Heart right ventricle (tissue), 16 donors: Measurements from ENCODE around the gene NARF. TPM values are rescaled to one million over a fixed set of nuclear protein-coding genes. Genes with fewer than 3 reads are reported as not detected.

Source experiments
- ATAC-seq, 8 donors: fragments of 200-7000 bp; cut with Tn5 transposase; one replicate each; pipeline ENCODE4 v1.9.1; 2020; ENCODE audit warnings: mild to moderate bottlenecking in 8 of 8, moderate library complexity in 8 of 8, moderate number of reproducible peaks in 1 of 8
- DNase-seq, 2 donors: peaks; one replicate each; pipeline ENCODE4 v3.0.0-alpha.2; 2020
- H3K27ac ChIP-seq, 10 donors: fragments of 200-600 bp; sonication (generic) in 2 of 10; one replicate each; pipeline versions ENCODE4 v1.5.0 to v1.8.0; 2020 to 2022; ENCODE audit warnings: mild to moderate bottlenecking in 3 of 10
- H3K27me3 ChIP-seq, 7 donors: fragments of 200-600 bp; one replicate each; pipeline ENCODE4 v1.8.0; 2021 to 2022; ENCODE audit warnings: mild to moderate bottlenecking in 2 of 7
- H3K36me3 ChIP-seq, 9 donors: fragments of 200-600 bp; sonication (generic) in 1 of 9; one replicate each; pipeline versions ENCODE4 v1.5.0 to v1.8.0; 2020 to 2022; ENCODE audit warnings: mild to moderate bottlenecking in 2 of 9
- H3K4me1 ChIP-seq, 9 donors: fragments of 200-600 bp; sonication (generic) in 1 of 9; one replicate each; pipeline versions ENCODE4 v1.5.0 to v1.8.0; 2020 to 2022; ENCODE audit warnings: mild to moderate bottlenecking in 4 of 9
- H3K4me3 ChIP-seq, 10 donors: fragments of 200-600 bp; sonication (generic) in 2 of 10; one replicate each; pipeline versions ENCODE4 v1.5.0 to v1.8.0; 2020 to 2022; ENCODE audit warnings: mild to moderate bottlenecking in 7 of 10, moderate library complexity in 2 of 10
- H3K9me3 ChIP-seq, 11 donors: fragments of 200-600 bp in 10 of 11; sonication (generic) in 2 of 11; one replicate each; pipeline versions ENCODE4 v1.5.0 to v1.8.0; 2013 to 2022; ENCODE audit warnings: mild to moderate bottlenecking in 2 of 11, control low read depth in 1 of 11, moderate library complexity in 1 of 11
- CTCF ChIP-seq, 9 donors: fragments of 200-600 bp; sonication (generic) in 2 of 9; IDR thresholded peaks; one replicate each; pipeline versions ENCODE4 v1.5.0 to v1.8.0; 2021 to 2022; ENCODE audit warnings: antibody characterized with exemption in 9 of 9, mild to moderate bottlenecking in 5 of 9, moderate library complexity in 1 of 9
- WGBS, 2 donors: extraction: QIAGEN DNeasy Blood & Tissue Kit; methylation state at CpG; one replicate each; pipeline ENCODE4 v1.1.7; 2013; ENCODE audit warnings: inconsistent platforms in 1 of 2; 5-methylcytosine and 5-hydroxymethylcytosine counted together
- intact Hi-C, 10 donors: fragments of 100-400 bp; cut with DNase I; formaldehyde crosslinking; loops; one replicate each; pipeline versions ENCODE4 v1.11.1 to v1.14.2; 2022
- polyA plus RNA-seq, 2 donors: library from polyadenylated mRNA; stranded (reverse); fragments of 200-250 nt; gene quantifications; one replicate each; pipeline ENCODE4 v1.2.3, GENCODE V29; 2013
- total RNA-seq, 10 donors: library from RNA; stranded (reverse); fragmentation: NEBNext Ultra II Directional in 3 of 10; extraction: Animal tissue kit (Norgen Biotek cat#: 25700) in 3 of 10; gene quantifications; one replicate each; pipeline versions ENCODE4 v1.2.1 to v1.2.4, GENCODE V29; 2021 to 2023
- donor health status: Arrhythmogenic right ventricular cardiomyopathy.
- donor health status: ischemic (EF 13 %, LVEDD 7.1; RV severe dilation, severe dysfunction).
- donor health status: healthy with polysubstance abuse.
- donor health status: DM: no; HTN: yes; CAD: no.
- donor health status: DM: no; HTN: no; CAD: no.
- donor health status: ischemic (EF 25% LVEDD 6.9; RV normal size, moderate dysfunction).
- donor health status: ischemic (EF 25% LVEDD 5.7; RV mildly dilated, moderate dysfunction).
- donor health status: healthy.
- donor health status: DM: yes; HTN: yes; CAD: no.
- donor health status: Ischemic cardiomyopathy.
- donor health status: ischemic (EF 35%, LVEDD 5.7; RV mildly dilated, moderate dysfunction).
- donor health status: nonischemic (EF 11% LVEDD 7.7; RV severe dilation, severe dysfunction).
- donor health status: DM: yes; HTN: yes; CAD: no.
- donor health status: PGD.
- donor health status: ischemic (EF 29% LVEDD 5.4; RV normal size, mild dysfunction).
- donor health status: nonischemic (EF 23%, LVEDD 6.1; RV moderate dilation, normal function).

Gene NARF
- total and polyA plus RNA-seq, 12 donors = 48.4 to 179 (median 64.5) TPM

DNA sequence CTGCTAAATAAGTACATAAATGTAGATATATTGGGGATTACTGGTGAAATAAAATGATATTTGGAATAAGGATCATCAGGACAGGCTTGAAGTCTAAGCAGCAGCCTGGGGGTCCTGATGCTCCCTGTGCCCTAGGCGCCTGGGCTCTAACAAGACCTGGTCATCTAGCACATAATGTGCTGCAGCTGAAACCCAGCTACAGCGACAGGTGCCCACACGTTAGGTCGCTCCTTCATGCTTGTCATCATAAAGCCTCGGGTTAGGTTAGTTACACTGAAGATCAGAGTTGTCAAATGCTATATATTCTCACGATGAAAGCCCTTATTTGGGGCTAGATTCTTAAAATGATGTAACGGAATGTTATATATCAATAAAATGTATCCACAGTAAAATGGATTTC, 11.5 kb downstream of the NARF start:
- Histone ChIP-seq H3K4me1 (peaks cover 0 to 1% (median 0%) of the 10 kb centered on the region in 9 donors), H3K27ac (no peak overlapping the region), H3K4me3 (no peak overlapping the region), H3K9me3 (no peaks in the 10 kb centered on the region), H3K36me3 (peaks cover 4 to 98% (median 69%) of the 10 kb centered on the region in 9 donors), H3K27me3 (no peaks in the 10 kb centered on the region)
- no peak for DNase-seq
- TF ChIP-seq CTCF (IDR thresholded peaks at IDR 0.05) = no peak
- WGBS, 2 donors = 97 to 99% methylated on average over 7 of the region's 7 CpGs
- intact Hi-C loops = no loop called here
- ATAC-seq = no peak

DNA sequence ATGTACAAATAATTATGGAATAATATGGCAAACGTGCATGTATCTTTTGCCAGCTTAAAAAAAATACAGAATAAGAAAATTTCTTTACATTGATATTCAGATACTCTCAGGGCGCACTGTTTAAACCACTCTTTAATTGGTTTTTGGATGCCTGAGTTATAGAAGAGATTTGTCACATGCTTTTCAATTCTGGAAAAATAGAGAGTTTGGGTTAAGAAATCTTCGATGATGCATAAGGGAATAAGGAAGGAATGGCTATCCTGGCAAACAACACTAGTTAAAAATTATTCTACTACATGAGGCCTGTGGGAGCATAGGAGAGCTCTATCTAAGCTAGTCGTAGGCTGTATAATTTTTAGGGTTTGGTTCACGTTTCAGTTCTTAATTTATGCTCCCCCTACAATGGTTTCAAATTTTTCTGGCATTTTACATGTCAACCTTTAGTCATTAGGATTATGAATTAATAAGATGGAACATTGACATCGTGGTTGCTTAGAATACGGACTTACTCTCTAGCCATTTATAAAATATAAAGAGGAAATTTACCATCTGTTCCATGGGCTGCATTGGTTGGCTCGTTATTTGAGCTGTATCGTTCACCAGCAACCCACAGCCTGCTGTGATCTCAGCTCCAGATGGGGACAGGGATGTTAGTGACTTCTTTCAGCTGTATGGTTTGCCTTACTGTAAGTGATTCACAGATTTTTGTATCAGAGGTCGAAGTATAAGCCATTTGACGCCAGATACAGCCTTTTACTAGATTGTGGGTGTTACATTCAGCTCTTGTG, 15.9 kb downstream of the NARF start:
- DNase-seq (no peak), ATAC-seq (no peak)
- no peak overlapping the region for H3K4me3 ChIP-seq
- WGBS, 2 donors = 88 to 89% methylated on average over 11 of the region's 11 CpGs
- H3K9me3 ChIP-seq = no peaks in the 10 kb centered on the region
- no peak overlapping the region for H3K27ac ChIP-seq
- intact Hi-C loops = no loop called here
- no peaks in the 10 kb centered on the region for H3K27me3 ChIP-seq
- H3K36me3 ChIP-seq = peaks cover 0 to 97% (median 54%) of the 10 kb centered on the region in 9 donors
- TF ChIP-seq CTCF (IDR thresholded peaks at IDR 0.05) = no peak
- no peaks in the 10 kb centered on the region for H3K4me1 ChIP-seq

DNA sequence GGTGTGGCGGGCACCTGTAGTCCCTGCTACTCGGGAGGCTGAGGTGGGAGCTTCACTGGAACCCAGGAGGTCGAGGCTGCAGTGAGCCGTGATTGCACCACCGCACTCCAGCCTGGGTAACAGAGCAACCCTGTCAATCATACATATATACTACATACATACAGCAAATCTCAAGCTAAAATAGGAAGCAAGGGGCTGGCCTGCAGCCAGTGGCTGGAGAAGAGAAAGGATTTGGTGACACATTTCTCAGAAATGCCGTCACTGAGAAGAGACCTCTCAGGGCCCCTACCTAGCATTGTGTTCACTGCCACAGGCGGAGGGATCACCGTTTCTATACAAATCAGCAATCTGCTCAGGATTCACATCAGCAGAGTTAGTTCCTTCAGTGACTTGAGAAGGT, 16.9 kb downstream of the NARF start:
- Histone ChIP-seq H3K36me3 (peaks cover 0 to 97% (median 54%) of the 10 kb centered on the region in 9 donors), H3K27me3 (no peaks in the 10 kb centered on the region), H3K27ac (no peak overlapping the region), H3K4me1 (no peaks in the 10 kb centered on the region), H3K9me3 (no peaks in the 10 kb centered on the region), H3K4me3 (no peak overlapping the region)
- ATAC-seq (no peak), DNase-seq (no peak)
- WGBS, 2 donors = 68 to 87% methylated on average over 8 of the region's 8 CpGs
- TF ChIP-seq CTCF (IDR thresholded peaks at IDR 0.05) = no peak
- intact Hi-C loops = no loop called here

- WGBS, 2 donors = 94 to 95% methylated on average over 8 of the region's 8 CpGs
- Histone ChIP-seq H3K27ac (no peak overlapping the region), H3K9me3 (no peaks in the 10 kb centered on the region), H3K4me1 (no peaks in the 10 kb centered on the region), H3K27me3 (no peaks in the 10 kb centered on the region), H3K36me3 (peaks cover 0 to 100% (median 67%) of the 10 kb centered on the region in 9 donors), H3K4me3 (no peak overlapping the region)
- DNase-seq (no peak), ATAC-seq (no peak)
- TF ChIP-seq CTCF (IDR thresholded peaks at IDR 0.05) = no peak
- intact Hi-C loops = no loop called here
Measured at GRCh38 chr17:82477934-82478333, 19.4 kb downstream of the NARF start.
